Fibroblast of peridontal ligament (primary cell): ENCODE measurements around the gene EFNA3.
A peak's percentile ranks its signal among the peaks of the same experiment; 100 is the strongest.

Source experiments
- DNase-seq: peaks from one replicate; pipeline ENCODE4 v3.0.0-alpha.2; 2010; ENCODE audit errors: extremely low read depth

EFNA3 gene, protein sequence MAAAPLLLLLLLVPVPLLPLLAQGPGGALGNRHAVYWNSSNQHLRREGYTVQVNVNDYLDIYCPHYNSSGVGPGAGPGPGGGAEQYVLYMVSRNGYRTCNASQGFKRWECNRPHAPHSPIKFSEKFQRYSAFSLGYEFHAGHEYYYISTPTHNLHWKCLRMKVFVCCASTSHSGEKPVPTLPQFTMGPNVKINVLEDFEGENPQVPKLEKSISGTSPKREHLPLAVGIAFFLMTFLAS

DNA sequence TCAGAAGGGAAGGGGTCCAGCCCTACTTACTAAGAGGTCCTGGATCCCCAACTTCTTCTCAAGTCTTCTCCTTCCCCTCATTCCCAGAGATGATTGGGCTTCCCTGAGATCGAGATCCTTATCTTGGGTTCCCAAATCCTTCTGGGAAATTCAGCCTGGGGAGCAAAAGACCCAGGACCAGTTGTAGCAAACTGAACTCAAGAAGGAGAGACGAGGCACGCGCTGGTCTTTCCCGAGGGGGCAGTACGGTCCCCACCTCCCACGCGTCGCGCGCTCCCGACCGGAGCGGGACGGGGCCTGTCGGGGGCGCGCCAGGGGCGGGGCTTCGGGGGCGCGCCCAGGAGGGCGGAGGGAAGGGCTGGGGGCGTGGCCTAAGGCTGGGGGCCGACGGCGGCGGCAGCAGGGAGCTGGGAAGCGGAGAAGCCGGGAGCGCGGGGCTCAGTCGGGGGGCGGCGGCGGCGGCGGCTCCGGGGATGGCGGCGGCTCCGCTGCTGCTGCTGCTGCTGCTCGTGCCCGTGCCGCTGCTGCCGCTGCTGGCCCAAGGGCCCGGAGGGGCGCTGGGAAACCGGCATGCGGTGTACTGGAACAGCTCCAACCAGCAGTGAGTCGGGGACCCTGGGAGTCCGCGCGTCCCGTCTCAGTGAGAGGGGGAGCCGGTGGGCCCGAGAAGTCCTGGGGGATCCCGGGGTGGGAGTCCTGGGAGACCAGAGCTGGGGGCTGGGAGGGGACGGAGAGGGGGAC, at the start of gene EFNA3:
EFNA3 (plus strand) TSS at position 369 of the 741 bp plus-strand sequence; CDS start at position 474, 105 bp downstream.
- DNase-seq, result no peak

DNA sequence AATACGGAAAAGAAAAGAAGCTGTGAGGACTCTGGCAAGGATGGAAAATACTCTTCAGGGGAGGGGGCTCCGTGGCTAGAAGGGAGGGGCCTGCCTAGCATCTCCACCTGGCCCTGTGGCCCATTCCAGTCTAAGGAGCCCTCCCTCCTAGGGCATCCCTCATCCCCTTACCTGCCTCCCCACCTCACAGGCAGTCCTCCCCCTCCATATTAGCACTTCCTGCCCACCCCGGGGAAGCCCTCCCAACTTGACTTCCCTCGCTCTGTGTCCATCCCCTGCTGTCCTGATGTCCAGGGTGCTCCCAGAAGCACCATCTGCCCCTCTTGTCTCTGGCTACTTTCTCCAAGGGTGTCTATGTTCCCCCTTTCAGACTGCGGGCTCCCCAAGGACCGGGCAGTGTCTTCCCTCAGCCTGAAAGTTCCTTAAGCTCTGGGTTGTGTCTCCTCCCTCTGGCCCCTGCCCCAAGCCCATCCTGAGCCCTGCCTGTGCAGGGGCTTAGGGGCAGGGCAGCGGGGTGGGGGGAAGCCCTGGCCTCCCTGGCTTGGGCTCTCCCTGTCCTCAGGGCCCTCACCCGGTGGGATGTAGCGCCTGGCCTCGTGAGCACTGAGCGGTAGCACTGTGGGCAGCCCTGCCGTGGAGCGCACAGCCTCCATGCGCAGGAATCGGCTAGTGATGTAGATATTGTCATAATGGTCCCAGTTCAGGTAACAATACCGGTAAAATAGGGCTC, 49.0 kb upstream of the EFNA3 start:
- no peak for DNase-seq

DNA sequence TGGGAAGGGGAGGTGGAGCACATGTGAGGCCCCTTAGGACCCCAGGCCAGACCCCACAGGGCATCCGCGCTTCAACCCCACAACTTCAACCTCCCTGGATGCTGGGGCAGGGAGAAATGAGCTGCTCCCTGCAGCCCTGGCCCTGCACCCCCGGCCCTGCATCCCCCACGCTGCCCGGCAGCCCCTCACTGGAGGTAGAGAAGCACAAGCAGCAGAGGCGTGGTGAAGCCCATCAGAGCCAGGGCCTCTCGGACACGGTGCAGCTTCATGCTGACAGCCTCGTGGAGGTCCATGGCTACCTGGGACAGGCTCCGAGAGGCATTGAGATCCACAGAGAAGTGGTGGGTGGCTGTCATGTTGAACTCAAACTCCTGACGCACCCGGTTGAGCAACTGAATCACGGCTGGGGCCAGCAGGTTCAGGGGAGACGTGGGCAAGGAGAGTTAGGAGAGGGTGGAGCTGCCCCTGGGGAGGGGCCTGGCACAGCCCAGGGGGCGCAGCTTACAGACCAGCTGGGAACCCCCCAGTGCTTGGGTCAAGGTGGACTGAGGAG, 48.3 kb upstream of the EFNA3 start:
- no peak for DNase-seq

DNA sequence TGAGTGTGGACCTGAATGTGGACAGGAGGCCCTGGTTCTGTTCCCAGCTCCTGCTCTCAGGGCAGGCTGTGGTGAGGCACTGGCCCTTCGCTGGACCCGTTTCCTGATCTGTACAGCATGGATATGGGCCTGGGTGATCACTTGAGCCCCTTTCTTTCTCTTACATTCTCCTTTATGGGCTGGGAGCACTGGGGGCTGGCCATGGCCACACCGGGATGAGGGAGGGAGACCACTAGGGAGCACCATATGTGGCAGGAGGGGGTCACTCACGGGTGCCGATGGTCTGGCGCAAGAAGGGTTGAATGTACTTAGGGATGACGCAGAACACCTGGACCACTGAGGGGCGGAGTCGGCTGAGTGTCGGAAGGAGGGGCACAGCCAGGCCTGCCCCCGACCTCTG, 47.7 kb upstream of the EFNA3 start:
- no peak for DNase-seq

DNA sequence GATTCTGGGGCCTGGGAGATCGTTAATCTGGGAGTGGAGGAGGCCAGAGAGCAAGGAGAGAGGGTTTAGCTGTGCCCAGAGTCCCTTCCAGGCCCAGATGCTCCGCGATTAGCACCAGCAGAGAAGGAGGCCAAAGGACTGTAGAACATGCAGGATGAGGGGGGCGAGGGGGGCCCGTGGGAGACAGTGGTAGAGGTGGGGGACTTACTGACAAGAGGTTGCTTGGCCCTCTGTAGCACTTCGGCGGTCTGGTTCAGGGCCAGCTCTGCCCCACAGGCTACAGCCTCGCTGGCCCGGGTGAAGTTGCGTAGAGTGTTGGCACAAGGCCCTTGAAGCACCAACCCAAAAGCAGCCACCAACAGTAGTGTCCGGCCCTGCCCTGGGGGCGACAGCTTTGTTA, 45.8 kb upstream of the EFNA3 start:
- DNase-seq, result no peak

DNA sequence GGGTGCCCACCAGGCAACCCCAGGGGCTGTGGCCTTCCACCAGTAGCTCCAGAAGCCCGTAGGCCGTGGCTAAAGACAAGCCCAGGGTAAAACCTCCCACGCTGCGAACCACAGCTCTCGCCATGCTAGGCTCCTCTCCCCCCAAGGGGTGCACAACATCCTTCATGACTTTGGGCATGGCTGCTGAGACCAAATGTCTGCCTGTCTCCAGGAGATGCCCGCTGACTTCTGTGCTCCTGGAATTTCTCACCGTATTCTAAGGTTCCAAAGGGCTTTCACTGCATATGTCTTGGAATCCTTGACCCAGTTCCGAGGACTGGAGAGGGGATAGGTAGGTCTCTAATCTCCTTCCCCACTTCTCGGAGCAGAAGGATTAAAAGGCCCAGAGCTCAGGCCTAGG, 45.1 kb upstream of the EFNA3 start, which contains the start of the genes DCST1 and DCST2:
DCST1 (plus strand) TSS at position 301 of the 400 bp plus-strand sequence. CDS start 213 bp downstream, outside the sequence.
DCST2 (minus strand) TSS at position 258 of the 400 bp plus-strand sequence; CDS start at position 178, 80 bp downstream.
- DNase-seq, result no peak

DNA sequence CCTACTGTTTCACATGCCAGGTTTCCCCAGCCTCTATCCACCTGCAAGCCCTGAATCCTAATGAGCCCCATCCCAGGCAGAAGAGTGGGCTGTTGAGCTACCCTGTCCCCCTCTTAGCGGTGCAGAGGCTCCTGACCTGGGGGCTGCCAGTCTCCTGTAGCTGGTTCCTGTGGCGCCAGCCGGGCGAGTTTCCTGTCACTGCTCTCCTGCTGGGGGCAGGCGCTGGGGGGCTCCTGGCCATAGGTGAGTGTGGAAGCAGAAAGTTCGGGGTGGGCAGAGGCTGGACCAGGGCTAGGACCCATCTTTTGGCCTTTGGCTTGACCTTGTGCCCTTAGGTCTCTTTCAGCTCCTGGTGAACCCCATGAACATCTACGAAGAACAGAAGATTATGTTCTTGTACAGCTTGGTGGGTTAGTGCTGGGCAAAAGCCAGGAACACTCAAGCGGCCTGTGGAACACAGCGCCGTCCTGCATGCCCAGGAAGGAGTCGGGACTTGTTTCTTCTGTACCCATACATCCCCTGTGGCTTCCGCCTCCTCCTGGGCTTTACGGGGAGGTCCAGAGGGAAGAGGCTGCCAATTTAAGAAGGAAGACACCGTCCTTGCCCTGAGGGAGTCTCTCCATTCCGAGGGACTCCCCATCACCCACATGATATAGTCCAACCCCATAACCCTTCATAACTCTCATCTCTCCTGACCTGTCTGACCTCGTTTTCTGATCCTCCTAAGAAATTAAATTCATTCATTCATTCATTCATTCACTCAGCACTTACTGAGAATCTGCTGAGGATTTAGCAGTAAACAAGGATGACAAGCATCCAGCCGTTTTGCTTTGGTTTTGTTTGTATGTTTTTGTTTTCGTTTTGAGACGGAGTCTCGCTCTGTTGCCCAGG, 44.1 kb upstream of the EFNA3 start:
- DNase-seq, result no peak

DNA sequence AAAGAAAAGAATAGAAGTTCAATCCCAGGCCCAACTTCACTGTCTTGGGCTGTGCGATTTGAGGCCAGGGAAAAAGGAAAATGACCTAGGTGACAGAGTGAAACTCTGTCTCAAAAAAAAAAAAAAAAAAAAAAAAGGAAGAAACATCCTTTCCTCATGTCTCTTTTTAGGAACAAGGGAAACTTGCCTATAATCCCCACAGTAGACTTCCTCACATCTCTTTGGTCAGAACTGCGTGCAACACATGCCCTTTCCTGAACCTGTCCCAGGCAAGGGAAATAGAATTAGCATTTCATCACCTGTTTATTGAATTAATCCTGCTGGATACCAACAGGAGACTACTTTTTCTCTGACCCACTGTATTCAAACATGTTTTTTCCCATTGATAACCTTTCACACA, 42.7 kb upstream of the EFNA3 start:
- DNase-seq, result no peak

DNA sequence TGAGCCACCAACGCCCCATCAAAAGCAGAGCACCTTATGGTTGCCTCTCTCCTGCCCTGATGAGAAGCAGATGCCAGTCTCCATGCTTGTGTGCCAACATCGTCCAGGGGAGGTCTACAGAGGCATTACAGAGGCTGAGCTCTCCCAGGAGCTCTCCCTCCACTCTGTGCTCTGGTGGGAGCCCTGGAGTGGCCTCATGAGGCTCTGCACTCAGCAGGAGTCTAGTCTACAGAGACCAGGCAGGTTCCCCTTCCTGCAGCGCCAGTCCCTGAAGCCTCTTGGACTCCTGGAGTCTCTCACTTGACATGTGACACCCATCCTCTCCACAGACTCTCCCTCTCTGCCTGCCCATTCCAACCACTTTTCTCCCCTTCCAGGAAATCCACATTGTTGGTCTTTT, 41.6 kb upstream of the EFNA3 start:
- no peak for DNase-seq

DNA sequence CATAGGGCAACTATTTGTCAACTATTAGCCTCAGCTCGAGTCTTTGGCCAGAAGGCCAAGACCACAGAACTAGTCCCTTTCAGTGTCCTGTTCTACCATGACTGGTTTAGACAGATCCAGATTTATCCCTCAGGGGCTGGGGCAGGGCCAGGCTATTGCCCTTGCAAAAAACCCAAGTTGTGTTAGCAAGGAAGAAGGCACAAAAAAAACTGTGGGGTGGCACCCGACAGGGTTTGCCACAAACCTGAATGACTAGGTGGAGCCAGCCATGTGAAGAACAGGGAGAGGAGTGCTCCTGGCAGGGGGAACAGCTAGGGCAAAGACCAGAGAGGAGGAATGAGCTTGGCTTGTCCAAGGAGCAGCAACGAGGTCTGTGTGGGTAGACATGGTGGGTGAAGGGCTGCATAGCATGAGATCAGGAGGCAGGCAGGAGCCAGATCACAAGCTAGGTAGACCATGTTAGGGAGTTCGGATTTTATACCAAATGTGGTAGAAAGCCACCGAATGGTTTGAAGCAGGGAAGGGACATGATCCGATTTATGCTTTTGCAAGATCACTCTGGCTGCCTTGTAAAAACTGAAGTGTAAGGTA, 40.7 kb upstream of the EFNA3 start:
- DNase-seq, result no peak

DNA sequence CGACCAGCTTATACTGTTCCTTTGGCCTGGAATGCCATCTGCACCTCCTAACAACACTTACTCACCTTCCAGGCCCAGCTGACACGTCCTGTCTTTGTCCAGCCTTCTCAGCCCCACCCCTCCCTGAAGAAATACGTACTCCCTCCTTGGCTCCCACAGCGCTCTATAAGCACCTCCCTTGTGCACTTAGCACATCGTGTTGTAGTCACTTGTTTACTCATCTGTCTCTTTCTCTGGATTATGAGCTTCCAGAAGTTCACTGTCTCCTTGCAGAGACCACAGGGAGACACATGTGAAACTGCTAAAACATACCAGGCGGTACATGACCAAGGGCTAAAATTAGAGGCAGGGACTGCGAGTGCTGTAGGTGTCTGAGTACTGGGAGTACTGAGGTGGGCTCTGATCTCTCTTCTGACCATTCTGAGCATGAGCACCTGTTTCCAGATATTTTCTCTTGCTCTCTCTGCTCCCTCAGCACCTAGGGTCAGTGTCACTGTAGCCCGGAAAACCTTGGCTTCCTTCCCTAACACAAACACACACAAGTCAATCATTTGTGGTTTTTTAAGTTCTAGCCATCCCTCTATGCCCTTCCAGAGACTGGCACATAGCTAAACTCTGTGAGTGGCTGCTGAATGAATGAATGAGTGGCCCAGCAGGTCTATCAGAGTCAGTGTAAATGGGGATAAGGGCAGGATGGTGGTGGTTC, 39.9 kb upstream of the EFNA3 start:
- DNase-seq, result no peak

DNA sequence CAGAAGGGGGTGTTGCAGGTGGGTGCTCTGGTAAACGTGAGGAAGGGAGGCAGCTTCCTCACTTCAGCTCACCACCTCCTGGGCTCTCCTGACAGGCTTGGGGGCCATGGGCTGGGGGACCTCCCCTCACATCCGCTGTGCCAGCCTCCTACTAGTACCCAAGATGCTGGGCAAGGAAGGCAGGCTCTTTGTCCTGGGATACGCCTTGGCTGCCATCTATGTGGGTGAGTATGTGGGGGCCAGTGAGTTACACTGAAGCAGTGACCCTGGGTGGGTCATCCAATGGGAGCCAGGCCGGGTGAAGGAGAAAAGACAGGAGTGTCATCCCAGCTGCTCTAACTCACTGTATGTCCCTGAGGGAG, 39.3 kb upstream of the EFNA3 start:
- DNase-seq, result no peak

DNA sequence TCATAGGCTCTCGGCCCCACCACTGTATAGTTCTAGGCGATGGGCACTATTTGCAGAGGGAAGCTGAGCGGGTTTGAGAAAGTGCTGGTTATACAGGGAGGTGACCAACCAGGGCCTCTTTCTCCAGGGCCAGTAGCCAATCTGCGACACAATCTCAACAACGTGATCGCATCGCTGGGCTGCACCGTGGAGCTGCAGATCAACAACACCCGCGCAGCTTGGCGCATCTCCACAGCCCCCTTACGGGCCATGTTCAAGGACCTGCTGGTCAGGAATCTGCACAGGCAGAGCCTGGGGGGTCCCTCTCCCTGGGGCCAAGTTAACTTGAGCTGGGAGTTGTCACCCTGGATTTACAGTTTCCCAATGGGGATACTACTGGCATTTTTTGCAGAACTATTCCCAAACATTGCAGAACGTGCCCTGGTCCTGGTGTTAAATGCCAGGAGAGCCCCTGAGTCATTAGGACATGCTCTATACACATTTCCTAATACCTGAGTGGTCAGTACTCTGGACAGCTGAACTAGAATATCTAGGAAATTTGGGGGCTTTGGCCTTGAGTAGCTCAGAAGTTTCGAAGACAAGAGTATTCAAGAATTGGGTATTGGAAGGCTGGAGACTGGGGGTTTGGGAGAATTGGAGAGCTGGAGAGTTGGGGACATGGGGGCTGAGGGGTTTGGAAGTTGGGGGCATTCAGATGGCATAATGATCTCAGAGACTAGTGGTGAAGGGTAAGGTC, 38.1 kb upstream of the EFNA3 start:
- no peak for DNase-seq

DNA sequence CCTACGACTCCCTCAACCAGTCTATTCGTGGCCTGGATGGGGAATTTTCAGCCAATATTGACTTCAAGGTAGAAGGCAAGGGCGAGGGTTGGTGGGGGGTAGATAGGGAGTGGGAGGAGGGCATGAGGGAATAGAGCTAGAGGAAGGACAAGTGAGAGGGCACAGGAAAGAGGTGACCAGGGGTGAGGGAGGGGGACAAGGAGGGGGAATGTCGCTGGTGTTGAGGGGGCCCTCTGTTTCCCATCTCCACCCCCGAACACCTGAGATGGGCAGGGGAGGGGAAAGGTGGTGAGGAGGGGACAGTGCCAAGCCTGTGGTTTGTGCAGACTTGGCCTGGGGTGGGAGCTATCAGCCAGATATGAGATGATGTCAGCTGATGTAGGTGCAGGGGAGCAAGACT, 35.8 kb upstream of the EFNA3 start:
- no peak for DNase-seq

DNA sequence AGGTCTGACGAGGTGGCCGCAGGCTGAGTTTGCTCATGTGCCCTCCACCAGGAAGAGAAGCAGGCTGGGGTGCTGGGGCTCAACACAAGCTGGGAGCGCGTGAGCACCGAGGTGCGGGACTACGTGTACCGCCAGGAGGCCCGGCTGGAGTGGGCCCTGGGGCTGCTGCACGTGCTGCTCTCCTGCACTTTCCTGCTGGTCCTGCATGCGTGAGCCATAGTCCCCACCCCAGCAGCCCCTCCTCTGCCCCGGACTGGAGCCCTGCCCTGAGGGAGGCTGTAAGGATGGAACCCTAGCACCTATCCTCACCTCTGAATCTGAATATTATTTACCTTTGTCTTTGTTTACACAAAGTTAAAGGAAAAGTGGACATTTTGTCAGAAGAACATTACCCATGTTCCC, 35.3 kb upstream of the EFNA3 start:
- DNase-seq, result no peak

DNA sequence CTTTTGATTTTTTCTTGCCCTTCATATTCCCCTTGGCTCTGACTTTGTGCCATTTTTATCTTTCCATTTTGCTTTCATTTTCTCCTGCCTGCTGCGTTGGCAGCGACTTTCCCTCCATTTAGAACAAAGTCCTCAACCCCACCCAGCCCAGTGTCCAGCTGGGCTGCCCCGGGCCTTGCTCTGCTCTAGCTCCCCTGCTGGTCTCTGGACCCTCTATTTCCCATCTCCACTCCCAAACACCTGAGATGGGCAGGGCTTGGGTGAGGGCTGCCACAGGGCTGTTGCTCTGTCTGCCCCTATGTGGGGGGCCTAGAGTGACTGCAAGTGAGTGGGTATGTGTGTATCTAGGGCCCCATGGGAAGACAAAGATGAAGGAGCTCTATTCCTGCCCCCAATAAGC, 34.8 kb upstream of the EFNA3 start:
- DNase-seq, result no peak

DNA sequence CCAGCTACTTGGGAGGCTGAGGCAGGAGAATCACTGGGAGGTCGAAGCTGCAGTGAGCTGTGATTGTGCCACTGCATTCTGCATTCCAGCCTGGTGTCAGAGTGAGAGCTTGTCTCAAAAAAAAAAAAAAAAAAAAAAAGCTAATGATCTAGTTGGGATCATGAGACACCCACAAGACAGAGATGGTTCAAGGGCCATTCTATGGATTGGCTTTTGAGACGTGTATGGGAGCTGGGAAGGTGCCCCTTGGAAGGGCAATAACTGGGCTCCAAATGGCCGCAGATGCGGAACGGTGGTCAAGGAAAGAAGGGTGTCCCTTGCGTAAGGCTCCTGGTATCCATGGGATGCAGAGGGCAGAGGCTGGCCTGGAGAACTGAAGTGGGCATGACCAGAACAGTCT, 34.3 kb upstream of the EFNA3 start:
- DNase-seq, result no peak

DNA sequence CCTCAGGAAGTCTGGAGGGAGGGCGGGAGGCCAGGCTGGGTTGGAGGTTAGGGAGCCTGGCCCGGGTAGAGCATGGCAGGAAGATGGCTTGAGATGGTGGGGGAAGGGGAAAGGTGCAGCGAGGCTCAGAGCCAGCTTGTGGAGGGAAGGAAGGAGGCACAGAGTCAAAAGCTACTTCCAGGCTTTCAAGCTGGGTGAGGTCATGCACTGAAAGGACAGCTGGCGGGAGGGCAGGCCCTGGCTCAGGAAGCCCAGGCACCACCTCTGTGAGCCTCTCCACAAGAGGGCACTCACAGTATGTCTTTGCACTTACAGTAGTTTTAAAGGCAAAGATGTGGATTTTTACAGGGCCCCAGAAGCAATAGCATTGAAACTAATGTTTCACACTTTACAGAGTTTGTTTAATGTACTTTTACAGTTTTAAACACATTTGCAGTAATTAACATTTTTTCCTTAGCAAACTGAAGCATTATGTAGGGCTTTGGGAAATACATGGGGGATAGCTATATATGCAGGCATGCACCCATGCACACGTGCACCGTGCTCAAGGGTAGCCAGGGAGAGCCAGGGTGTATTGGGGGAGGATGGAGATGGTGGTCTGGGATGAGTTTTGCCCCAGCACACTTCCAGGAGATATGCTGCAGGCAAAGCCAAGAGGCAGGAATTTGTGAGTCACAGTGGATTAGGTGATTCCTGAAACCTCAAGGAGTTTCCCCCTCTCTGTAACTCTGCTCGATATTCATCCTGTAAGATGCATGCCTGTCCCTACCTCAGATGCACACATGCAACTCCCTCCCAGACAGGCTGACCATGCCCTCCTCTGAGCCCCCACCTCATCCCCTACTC, 33.6 kb upstream of the EFNA3 start:
- DNase-seq, result peak; percentile 83
